ENCODE results near the gene TCEA3. TPM values are rescaled to one million over a fixed set of nuclear protein-coding genes. Genes with fewer than 3 reads are reported as not detected.

TCEA3 gene
- total RNA-seq, 1 donor from 2014 or later: not detected

DNA sequence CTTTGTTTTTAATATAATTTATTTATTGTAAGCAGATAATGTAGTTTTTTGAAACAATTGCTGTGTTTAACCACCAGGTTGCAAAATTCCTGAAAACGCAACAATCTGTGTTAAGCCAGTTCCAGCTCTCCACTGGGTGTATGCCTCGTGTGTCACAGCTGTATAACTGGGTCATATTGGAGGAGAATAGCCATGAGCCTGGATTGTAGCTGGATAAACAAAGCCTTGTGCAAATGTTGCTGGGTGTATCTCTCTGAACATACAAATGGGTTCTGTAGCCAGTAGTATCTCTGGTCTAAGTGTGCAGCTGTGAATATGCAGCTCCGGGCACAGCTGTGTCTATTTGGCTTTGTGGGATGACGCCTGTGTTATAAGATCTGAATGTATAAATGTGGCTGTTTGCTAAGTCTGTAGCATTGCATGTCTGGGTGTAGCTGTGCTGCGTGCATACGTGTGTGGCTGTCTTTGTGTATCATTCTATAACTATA is 2.8 kb downstream of the TCEA3 start:
- Mint-ChIP-seq H3K27me3 (peaks cover 26% of the 10 kb centered on the region), H3K4me1 (peaks cover 16% of the 10 kb centered on the region), H3K27ac (no peak overlapping the region), H3K9me3 (no peaks in the 10 kb centered on the region), H3K36me3 (ENCODE audit: low read depth) (no peaks in the 10 kb centered on the region), H3K4me3 (no peak overlapping the region)
- ChIA-PET POLR2A (no interaction called here), CTCF (no interaction called here)
- intact Hi-C loops (cut with micrococcal nuclease): no loop called here
- DNase-seq (no peak), ATAC-seq (ENCODE audit: low read depth) (no peak)
- TF ChIP-seq, protein P1, sequence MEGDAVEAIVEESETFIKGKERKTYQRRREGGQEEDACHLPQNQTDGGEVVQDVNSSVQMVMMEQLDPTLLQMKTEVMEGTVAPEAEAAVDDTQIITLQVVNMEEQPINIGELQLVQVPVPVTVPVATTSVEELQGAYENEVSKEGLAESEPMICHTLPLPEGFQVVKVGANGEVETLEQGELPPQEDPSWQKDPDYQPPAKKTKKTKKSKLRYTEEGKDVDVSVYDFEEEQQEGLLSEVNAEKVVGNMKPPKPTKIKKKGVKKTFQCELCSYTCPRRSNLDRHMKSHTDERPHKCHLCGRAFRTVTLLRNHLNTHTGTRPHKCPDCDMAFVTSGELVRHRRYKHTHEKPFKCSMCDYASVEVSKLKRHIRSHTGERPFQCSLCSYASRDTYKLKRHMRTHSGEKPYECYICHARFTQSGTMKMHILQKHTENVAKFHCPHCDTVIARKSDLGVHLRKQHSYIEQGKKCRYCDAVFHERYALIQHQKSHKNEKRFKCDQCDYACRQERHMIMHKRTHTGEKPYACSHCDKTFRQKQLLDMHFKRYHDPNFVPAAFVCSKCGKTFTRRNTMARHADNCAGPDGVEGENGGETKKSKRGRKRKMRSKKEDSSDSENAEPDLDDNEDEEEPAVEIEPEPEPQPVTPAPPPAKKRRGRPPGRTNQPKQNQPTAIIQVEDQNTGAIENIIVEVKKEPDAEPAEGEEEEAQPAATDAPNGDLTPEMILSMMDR (IDR thresholded peaks at IDR 0.05): no peak

DNA sequence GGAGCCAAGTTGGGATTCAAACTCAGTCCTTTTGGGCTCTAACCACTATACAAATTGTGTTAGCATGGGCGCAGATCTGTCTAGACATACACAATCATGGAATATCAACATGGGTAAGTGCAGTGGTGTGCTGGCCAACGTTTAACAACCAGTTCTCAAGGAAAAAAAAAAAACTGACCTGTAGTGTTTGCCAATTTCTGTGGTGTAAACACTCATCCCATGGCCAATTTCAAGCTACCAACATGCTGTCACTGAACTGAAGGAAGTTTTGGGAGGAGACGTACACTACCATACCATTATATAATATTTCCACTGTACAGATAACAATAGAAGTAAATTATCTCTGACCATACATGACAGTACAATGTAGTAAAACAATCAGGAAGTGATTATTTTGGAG is 3.2 kb downstream of the TCEA3 start:
- CTCF ChIA-PET: no interaction called here
- H3K4me1 Mint-ChIP-seq: peaks cover 16% of the 10 kb centered on the region
- intact Hi-C loops (cut with micrococcal nuclease): no loop called here
- H3K4me3 Mint-ChIP-seq: no peak overlapping the region
- H3K9me3 Mint-ChIP-seq: no peaks in the 10 kb centered on the region
- DNase-seq: no peak
- H3K27ac Mint-ChIP-seq: no peak overlapping the region
- POLR2A ChIA-PET: no interaction called here
- peaks cover 21% of the 10 kb centered on the region for H3K27me3 Mint-ChIP-seq
- no peaks in the 10 kb centered on the region for H3K36me3 Mint-ChIP-seq (ENCODE audit: low read depth)
- TF ChIP-seq, protein P1 (IDR thresholded peaks at IDR 0.05): no peak
- no peak for ATAC-seq (ENCODE audit: low read depth)

DNA sequence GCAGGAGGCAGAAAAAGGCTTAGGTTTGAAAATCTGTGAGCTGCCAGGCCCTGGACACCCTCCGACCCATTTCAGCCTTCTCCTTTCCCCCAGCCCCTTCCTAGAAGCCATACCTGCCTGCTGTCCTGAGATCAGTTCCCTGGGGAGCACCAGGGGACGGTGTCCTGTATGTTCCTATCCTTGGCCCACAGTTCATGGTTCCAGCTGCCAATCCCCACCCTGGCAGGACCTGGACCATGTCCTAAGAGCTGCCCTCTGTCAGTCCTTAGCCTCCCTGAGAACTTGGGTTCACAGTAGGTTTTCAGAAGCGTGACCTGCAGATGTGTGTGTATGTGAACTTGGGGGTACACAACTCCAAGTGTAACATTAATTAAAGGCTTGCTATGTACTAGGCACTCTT is 3.8 kb downstream of the TCEA3 start:
- Mint-ChIP-seq H3K4me1 (peaks cover 16% of the 10 kb centered on the region), H3K4me3 (no peak overlapping the region), H3K27ac (no peak overlapping the region), H3K27me3 (peaks cover 16% of the 10 kb centered on the region), H3K36me3 (ENCODE audit: low read depth) (no peaks in the 10 kb centered on the region), H3K9me3 (no peaks in the 10 kb centered on the region)
- TF ChIP-seq, protein P1 (IDR thresholded peaks at IDR 0.05): no peak
- ChIA-PET CTCF (no interaction called here), POLR2A (no interaction called here)
- intact Hi-C loops (cut with micrococcal nuclease): no loop called here
- DNase-seq (no peak), ATAC-seq (ENCODE audit: low read depth) (no peak)

DNA sequence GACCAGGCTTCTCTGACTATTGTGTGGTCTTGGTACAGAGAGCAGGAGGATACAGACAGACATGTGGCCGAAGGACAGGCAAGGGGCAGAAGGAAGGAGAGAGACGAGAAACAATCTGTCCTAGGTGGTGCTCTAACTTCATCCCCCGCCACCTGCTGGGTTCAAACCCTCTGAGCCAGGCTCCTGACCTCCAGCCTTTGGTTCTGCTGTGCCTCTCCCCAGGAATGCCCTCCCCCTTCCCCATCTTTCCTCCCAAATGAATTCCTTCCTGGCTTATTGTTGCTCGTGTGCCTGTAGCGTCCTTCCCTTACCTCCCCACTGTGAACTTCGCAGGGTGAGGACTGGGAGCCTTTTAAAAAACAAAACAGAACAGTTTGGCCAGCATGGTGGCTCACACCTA is 5.4 kb downstream of the TCEA3 start:
- POLR2A ChIA-PET: interaction anchor here (0.7 kb wide), 1 partner anchor 39 kb away, joined by 16 read pairs; no protein-coding TSS in a partner anchor
- Mint-ChIP-seq H3K36me3 (ENCODE audit: low read depth) (no peaks in the 10 kb centered on the region), H3K27ac (no peak overlapping the region), H3K9me3 (no peaks in the 10 kb centered on the region), H3K27me3 (peaks cover 13% of the 10 kb centered on the region), H3K4me3 (no peak overlapping the region), H3K4me1 (peaks cover 13% of the 10 kb centered on the region)
- intact Hi-C loops (cut with micrococcal nuclease): no loop called here
- TF ChIP-seq, protein P1 (IDR thresholded peaks at IDR 0.05): no peak
- ATAC-seq (ENCODE audit: low read depth) (no peak), DNase-seq (no peak)
- CTCF ChIA-PET: no interaction called here

DNA sequence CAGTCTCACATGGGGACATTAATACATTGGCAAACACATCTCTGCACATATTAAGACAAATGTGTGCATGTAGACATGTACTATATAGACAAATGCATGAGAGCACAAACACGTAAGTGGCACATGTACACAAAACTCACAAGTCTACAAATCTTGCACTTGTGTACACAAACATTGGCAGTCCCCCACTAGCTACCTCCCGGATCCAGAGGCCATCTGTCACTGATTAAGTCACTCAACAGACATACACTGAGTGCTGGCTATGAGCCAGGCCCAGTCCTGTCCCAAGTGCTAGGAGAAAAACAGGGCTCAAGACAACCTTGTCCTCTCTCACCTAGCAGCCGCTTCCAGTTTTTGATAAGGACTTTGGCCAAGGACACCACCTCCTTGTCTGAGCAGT is 7.0 kb downstream of the TCEA3 start:
- no peaks in the 10 kb centered on the region for H3K36me3 Mint-ChIP-seq (ENCODE audit: low read depth)
- peaks cover 5% of the 10 kb centered on the region for H3K27me3 Mint-ChIP-seq
- intact Hi-C loops (cut with micrococcal nuclease): no loop called here
- ATAC-seq (ENCODE audit: low read depth) (no peak), DNase-seq (no peak)
- no peak overlapping the region for H3K27ac Mint-ChIP-seq
- TF ChIP-seq, protein P1 (IDR thresholded peaks at IDR 0.05): no peak
- CTCF ChIA-PET: no interaction called here
- POLR2A ChIA-PET: no interaction called here
- H3K9me3 Mint-ChIP-seq: no peaks in the 10 kb centered on the region
- H3K4me1 Mint-ChIP-seq: peaks cover 4% of the 10 kb centered on the region
- H3K4me3 Mint-ChIP-seq: no peak overlapping the region

Data from activated B cell treated with CpG ODN at 0.5 μM for 24 hours (primary cell).